HG03103 (cell line): ENCODE results near the gene ZNF185.

ENCODE experiments used
- ATAC-seq: cut with Tn5 transposase; IDR thresholded peaks from one replicate; pipeline ENCODE4 v1.9.1; 2021; ENCODE audit warnings: low read depth; ENCODE audit not compliant: unreplicated experiment

ZNF185 gene

DNA sequence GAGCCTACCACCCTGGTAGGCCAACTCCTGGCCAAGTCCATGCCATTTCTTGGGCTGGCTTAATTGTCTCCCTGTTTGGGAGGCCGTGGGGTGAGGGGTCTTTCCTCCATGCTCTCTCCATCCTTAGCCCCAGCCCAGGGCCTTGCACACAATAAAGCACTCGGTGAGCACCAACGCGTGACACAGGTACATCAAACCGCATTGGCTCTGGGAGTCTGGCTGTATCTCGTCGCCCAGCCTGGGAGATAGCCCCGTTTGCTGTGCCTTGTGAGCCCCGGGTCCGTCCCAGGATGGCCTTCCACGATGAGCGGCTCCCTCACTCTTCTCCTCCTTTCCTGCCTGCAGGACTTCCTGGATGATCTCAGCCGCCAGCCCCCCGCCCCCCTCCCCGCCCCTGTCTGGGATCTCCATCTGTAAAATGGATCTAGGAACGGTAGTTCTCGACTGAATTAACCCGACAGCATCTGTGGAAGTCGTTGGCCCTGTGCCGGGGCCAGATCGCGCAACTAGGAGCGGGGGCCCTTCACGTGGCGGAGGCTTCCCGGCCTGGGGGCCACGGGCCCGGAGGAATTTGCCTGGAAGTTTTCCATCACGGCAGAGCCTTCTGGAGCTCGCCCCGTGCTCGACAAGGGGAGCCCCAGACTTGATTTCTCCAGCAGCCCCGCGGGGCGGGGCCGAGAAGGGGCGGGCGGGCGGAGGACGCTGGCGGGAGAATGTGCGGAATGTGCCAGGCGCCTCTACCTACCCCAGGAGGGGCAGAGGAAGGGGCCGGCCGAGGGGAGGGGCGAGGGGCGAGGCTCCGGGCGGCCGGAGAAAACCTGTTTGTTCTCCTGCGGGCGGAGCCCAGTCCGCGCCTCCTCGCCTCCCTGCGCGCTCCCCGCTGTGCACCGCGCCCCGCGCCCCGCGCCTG lies at the start of gene ZNF185:
ZNF185 (plus strand) TSS at position 846 of the 910 bp plus-strand sequence. CDS start 16,423 bp downstream, outside the sequence.
- ATAC-seq = no peak

DNA sequence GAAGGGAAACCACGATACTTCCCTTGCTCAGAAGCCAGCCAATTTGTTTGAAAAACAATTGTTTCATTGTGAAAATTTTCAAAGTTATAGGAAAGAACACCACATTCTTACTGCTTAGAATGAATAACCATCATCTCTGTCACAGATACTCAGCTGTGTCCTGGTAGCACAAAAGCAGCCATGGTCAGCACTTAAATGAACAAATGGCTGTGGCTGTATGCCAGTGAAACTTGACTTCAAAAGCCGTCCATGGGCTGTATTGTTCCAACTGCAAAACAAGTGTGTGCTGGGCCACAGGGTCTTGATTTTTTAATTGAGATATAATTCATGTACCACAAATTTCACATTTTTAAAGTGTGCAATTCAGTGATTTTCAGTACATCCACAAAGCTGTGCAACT lies 47.4 kb upstream of the ZNF185 start:
- ATAC-seq = no peak

DNA sequence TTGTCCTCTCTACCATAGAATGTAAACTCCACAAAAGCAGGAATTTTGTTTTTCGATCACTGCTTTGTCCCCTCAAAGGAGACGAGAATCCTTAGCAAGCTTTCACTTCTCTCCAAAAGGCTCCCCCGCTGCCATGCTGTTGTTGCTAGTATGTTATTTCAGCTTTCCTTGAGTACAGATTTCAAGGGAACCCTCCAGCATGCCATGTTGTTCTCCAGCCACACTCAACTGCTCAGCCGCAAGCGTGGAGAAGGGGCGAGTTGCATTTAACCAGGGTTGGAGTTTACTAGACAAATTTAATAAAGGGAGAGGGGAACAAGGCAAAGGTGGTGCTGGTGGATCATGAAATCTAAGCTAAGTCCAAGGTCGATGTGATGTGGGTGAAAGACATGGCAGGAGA lies 43.9 kb upstream of the ZNF185 start:
- ATAC-seq = no peak

DNA sequence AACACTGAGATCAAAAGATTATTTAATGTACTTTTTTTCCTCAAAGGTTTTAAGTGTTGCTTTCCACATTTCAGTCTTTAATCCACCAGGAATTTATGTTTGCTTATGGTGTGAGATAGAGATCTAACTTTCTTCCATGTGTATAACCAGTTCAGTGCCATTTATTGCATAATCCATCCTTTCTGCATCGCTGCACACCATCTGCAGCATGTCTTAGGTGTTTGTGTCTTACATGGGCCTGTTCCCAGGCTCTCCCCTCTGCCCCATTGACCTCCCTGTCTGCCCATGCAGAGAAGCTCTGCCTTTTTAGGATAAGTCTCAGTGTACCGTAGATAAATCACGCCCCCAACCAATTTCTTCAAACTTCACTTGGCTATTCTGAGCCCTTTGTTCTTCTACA lies 36.8 kb upstream of the ZNF185 start:
- ATAC-seq = no peak

DNA sequence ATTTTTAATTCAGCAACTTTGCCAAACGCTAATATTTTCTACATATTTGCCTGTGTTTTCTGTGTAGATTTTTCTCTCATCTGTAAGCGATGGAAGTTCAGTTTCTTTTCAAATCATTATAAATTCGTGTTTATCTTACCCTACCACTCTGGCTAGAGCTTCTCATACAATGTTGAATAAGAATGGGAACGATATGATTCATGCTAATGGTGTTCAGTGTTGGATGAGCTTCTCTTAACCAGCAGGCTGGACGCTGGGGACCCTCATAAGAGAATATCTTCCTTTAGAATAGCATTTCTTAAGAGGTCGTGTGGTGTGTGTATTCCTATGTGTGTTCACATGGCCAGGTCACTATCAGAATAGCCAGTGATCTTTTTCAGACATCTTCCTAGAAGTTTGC lies 36.0 kb upstream of the ZNF185 start:
- ATAC-seq = no peak

DNA sequence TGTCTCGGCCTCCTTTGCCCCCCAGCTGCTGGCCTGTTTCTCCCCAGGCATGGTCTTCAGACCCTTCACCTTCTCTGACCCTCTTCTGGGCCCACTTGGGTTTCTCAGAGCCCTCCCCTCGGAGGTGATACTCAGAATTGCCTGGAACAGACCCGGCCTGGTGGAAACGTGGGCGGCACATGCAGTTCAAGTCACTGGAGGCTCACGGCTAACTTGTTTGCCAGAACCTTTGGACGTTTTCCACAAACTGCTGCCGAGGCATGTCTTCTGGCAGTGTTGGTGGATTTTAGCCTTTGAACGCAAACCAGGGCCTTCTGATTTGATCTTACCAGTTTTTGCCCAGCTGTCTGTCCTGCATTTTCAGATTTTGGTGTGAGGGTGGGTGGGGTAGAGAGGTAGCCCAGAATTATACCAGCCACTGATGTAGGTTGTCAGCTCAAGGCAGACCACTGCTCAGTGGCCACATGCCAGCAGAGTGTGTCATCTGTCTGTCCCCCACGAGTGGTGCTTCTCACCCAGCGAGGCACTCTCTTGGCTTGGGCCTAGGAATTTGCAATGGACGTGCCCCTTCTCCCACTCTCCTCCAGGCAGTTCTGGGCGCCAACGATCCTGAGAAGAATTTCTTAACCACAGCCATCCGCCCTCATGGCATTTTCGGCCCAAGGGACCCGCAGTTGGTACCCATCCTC lies 32.5 kb upstream of the ZNF185 start:
- ATAC-seq = no peak

DNA sequence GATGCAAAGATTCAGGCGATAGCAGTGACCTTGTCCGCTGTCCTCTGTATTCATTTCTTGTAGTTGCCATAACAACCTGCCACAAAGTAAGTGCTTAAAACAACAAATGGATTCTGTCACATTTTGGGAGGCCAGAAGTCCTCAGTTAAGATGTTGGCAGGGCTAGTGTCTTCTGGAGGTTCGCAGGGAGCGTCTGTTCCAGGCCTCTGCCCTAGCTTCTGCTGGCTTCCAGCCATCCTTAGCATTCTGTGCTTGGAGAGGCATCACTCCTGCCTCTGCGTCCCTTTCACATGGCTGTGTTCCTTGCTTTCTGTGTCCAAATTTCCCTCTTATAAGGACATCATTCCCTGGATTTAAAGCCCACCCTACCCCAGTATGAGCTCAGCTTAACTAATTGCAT lies 31.5 kb upstream of the ZNF185 start:
- ATAC-seq = no peak

DNA sequence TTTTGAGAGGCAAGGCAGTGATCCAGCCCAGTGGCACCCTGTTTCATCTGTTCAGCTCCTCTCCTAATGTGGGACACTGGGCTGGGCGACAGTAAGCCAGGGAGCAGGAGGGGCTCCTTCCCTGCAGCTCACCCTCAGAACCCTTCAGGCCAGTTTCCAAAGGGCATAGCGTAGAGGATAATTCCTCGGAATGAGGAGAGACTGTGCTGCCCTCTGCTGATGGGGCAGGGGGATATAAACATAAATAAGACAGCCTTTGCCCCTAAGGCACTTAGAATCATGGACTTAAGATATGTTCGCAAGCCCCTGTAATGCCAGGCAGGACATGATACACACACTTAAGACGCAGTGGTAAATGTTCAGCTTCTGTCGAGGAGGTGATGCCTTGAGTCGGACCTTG lies 27.9 kb upstream of the ZNF185 start:
- ATAC-seq = no peak

DNA sequence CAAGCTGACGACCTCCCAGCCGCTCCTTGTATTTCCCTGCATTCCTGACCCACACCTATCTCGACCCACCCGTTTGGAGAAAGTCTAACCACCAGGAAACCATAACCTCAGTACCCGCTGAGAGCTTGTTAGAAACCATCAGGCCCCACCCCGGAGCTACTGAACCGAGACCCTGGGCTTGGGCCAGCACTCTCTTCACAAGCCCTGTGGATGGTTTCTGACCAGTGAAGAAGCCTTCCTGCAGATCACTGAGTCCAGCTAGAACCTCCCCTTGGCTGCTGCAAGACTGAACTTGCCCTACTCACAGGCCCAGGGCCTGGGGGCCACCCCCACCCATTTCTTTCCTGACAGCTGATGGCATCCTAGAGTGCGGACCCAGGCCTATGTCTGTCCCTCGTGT lies 26.6 kb upstream of the ZNF185 start:
- no peak for ATAC-seq

DNA sequence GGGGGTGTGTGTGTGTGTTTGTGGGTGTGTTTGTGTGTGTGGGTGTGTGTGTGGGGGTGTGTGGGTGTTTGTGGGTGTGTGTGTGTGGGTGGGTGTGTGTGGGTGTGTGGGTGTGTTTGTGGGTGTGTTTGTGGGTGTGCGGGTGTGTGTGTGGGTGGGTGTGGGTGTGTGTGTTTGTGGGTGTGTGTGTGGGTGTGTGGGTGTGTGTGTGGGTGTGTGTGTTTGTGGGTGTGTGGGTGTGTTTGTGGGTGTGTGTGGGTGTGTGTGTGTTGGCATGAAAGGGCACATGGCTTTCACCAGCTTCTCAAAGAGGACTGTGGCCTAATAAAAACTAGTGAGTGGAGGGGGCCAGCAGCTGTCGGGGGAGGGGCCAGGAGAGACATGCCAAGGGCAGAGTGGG lies 25.3 kb upstream of the ZNF185 start:
- no peak for ATAC-seq

DNA sequence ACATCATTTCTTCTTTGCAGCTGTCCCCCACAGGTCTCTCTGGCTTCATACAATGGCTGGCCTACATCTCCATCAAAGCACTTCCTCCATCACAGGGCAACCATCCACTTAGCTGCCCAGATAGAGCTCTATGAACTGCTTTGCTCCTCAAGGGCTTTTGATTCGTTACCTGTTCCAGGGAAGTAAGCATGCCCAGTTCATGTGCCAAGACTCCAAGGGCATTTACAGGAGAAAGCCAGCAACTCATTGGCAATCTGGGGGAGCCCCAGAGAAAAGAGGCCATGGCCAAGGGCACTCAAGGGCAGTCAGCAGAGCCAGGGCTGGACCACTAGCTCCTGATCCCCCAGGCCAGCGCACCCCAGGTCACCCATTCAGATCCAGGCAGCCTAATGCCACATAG lies 24.5 kb upstream of the ZNF185 start:
- ATAC-seq = no peak

DNA sequence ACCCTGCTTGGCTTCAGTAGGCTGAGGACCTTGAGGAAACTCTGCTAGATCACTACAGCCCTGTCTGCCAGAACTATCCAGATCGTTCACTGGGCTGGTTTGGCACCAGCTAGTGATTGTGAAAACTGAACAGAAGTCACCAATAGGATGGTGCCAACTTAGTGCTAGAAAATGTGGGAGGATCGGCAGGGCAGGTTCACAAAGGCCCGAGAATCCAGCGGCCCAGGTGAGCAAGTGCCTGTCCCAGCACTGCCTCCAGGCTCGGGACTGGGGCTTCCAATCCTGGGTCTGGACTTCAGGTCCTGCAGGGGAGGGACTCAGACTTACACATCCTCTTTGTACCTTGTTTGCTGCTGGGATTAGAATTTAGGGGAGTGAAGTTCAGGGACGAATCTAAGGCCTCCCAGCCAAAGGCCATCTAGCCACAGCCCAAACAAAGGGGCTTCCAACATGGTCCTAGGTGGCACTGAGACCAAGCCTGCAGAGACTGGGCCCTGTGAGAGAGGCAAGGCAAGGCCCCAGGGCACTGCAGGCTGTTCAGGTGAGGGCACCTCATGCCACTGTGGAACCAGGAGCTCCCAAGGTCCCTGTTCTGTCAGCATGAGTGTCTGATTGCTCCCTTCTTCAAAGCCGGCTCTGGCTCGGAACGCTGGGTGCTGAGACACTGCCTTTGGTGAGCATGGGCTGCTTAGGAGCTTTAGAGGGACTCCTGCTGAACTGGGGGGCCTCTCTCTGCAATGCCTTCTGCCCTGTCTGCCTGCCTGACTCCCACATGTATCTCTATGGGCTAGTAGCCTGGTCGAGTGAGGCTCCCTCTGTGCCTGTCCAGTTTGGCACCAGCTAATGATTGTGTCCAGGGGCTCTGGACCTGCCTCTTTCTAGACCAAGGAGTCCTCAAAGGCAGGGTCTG lies 20.7 kb upstream of the ZNF185 start:
- ATAC-seq = no peak

DNA sequence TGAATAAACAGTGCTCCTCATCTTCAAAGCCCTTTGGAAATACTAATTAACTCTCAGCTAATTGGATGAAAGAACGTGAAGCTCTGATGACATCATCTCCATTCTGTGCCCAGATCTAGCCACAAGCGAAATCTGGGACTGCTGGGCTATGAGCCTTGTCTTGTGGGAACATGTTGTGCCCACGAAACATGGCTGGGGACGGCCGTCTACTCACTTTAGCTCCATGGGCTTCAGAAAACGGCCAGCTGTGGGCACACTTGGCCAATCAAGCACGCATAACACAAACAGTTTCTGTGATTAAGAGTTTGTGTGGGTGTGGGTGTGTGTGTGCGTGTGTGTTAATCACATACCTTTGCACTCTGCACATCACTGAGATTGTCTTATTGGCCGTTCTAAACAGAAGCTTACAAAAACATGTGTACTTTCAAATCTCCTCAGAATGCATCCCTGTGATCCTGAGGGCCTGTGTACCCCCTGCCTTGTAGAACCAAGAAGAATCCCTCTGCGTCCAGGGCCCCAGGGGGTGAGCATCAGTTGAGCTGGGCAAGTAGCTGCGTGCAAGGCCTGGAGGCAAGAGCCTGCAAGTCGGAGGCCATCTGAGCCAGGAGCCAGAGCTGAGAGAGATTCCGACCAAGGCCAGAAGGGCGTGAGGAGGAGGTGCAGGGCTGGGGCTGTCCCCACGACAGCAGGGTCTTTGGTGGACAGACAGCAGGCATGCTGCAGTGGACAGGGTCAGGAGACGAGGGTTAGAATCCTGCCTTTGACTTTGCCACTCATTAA lies 18.7 kb upstream of the ZNF185 start:
- no peak for ATAC-seq

DNA sequence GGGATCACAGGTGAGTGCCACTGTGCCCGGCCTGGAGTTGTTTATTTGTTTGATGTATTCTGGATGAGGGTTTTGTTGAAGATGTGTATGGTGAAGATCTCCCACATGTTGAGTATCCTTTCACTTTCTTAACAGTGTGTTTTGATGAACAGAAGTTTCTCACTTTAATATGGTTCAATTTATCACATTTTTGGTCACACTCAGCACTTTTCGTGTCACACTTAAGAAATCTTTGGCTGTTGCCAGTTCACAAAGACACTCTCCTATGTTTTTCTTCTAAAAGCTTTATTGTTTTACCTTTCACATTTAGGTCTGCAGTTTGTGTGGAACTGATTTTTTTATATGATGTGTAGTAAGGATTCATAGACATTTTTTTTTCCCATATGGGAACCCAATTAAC lies 16.6 kb upstream of the ZNF185 start:
- no peak for ATAC-seq

DNA sequence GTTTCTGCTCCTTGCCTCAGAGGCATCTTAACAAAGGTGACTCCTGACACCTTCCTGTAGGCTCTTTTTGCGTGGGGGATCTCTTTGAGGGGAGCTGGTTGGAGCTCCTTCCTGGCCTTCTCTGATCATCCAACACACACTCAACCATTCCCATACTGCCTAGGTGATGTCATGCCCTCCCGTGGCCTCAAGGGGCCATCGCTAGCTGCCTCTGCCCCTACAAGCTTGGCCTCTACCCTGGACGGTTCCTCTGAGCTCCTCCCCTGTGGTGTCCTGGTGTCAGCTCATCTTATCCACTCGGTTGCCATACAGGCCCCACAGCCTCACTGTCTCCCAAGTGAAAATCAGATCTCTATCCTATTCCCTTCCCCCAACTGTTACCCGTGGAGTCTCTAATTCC lies 13.7 kb upstream of the ZNF185 start:
- ATAC-seq = no peak

DNA sequence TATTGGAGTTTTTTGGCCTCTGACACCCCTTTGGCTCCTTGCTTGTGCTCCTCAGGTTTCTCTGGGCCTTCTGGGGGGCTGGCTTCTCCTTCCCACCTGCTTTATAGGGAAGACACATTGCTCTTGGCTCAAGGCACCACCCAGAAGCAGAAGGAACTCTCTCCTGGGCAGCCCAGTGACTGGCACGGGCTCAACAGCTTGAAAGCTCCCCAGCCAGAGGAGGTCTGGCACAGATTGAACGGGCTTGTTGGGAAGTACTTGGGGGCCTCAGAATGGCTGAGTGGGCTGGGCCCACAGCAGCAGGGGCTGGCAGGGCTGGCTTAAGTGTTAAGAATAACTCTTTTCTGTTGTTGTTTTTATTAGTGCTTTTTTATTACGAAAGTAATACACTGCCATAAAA lies 11.2 kb upstream of the ZNF185 start:
- no peak for ATAC-seq

DNA sequence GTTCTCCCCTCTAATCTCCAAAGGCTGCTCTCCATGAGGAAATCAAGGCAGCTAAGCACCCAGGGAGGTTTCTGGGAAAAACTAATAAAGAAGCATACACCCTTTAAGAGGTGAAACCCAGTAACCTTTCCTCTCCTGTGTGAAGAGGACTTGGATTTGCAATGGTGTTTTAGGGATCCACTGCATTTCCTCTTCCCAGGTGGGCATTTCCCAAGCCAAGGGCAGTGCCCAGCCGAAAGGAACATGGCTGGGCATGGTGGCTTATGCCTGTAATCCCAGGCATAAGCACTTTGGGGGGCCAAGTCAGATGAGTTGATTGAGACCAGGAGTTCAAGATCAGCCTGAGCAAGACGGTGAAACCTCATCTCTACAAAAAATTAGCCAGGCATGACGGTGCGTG lies 5.4 kb upstream of the ZNF185 start:
- no peak for ATAC-seq

DNA sequence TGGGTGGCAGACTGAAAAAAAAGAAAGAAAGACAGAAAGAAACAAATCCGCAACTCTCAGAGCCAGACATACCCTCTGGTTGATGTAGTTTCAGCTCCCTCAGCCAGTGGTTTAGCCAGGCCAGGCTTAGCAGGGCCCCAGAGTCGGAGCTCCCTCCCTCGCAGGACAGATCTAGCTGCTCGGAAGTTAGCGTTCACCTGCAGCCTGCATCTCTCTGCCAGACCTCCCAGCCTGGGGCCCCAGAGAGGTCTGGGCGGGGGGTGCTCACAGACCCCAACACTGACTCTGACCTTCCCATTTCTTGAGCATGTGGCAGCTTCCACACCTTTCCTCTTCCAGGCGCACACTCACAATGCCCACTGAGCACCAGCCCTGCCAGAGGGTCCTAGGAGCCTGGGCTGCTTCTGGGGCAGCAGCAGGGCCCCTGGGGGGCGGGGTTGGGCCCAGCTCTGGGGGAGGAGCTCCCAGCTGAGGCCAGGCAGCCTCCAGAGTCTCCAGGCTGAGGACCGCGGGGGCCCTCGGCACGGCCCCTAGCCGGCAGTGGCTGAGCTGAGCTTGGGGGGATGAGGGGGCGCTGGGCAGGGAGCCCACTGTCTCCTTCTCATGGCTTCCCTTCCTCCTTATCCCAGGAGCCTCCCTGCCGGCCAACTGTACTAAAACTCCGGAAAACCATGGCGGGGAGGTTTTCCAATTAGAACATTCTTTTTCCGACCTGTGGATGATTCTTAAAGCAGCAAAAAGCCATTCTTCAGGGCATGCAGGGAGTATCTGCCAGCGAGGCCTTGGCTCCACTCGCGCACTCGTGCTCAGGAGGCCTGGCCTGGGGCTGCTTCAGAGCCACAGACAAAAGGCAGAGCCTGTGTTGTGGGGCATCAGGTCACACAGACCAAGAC lies 4.6 kb upstream of the ZNF185 start:
- ATAC-seq = no peak

DNA sequence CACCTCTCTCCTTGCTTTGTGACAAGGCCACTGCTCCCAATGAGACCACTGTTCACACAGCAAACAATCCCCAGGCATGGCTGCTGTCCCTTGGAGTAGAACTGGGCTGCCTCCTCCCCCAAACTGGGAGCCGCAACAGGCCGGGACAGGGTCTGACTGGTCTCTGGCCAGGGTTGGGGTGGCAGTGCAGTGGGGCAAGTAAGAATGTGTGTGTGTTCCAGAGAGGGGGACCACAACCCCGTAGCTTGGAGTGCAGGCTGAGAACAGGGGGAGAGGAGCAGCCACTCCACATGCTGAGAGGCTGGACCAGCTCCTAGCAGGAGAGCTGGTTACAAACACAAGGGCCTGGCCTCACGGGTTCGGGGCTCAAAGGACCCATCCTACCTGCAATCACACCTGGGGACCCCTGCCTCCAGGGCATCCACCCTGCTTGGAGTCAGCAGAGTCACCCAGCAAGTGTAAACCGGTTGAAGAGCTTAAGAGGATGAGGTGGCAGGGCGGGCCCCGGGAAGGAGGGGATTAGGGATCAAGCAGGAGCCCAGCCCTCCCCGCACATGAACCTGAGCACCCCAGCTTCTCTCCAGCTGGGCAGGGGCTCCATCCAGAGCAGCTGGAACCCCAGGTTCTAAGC lies 3.8 kb upstream of the ZNF185 start:
- no peak for ATAC-seq
